Measurements from ENCODE around the gene SIGLEC5. TPM values are rescaled to one million over a fixed set of nuclear protein-coding genes. Genes with fewer than 3 reads are reported as not detected.

The SIGLEC5 gene
- total RNA-seq, 4 donors from 2014 or later: 1.3 to 3.0 (median 2.5) TPM; not detected in 1

DNA sequence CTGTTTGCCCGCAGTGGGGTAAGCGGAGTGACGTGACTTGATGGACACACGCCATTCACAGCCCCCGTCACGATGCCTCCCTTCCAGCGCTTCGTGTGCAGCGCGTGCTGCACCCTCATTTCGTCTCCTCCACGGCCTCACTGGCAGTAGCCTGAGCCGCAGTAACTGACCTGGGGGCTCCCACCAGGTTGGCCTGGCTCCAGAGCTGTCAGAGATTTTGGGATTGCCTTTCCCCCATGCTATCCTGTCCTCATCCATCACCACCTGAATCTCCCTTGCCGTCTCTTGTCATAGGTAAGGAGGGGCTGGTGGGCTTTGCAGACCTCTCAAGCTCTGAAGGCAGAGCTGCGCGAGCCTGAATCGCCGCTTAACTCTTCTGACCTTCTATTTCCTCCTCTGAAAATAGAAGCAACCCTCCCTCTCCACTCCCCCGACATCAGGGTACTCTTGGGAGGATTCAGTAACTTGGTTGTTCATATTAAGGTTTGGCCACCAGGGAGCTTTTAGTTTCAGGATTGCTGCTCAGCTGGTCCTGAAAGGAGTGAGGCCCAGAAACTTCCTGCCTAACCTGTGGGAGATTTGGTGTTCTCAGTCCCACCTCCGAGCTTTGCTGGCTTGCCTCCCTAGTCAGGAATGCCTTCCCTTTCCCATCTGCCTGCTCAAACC is 27.9 kb downstream of the SIGLEC5 start:
- TF ChIP-seq, protein P1, sequence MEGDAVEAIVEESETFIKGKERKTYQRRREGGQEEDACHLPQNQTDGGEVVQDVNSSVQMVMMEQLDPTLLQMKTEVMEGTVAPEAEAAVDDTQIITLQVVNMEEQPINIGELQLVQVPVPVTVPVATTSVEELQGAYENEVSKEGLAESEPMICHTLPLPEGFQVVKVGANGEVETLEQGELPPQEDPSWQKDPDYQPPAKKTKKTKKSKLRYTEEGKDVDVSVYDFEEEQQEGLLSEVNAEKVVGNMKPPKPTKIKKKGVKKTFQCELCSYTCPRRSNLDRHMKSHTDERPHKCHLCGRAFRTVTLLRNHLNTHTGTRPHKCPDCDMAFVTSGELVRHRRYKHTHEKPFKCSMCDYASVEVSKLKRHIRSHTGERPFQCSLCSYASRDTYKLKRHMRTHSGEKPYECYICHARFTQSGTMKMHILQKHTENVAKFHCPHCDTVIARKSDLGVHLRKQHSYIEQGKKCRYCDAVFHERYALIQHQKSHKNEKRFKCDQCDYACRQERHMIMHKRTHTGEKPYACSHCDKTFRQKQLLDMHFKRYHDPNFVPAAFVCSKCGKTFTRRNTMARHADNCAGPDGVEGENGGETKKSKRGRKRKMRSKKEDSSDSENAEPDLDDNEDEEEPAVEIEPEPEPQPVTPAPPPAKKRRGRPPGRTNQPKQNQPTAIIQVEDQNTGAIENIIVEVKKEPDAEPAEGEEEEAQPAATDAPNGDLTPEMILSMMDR (IDR thresholded peaks at IDR 0.05; ENCODE audit: low read depth): no peak

DNA sequence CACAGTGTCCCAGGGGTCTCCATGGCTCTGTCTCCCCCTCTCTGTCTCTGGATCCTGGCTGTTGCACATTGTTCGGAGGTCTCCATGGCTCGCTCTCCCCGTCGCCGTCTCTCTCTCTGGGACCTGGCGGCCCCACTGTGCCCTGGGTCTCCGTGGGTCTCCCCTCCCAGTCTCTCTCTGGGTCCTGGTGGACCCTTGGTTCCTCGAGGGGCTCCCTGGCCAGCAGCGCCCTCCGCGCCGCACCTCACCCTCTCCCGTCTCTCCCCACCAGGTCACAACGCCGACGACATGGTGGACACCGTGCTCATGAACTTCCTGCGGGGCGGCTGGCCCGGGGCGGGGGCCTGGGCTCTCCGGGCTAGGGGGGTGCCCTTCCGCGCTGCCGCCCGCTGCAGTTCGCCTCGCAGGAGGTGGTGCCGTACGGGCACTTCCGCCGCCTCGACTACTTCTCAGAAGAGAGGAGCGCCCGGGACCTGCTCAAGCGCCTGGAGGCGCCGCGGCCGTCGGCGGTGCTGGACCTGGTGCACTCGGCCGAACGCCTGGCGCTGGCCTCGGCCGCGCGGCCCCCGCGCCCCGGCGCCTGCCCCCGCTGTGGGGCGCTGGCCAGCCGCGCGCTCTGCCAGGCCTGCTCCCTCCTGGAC is 29.1 kb downstream of the SIGLEC5 start:
- TF ChIP-seq, protein P1 (IDR thresholded peaks at IDR 0.05; ENCODE audit: low read depth): no peak

DNA sequence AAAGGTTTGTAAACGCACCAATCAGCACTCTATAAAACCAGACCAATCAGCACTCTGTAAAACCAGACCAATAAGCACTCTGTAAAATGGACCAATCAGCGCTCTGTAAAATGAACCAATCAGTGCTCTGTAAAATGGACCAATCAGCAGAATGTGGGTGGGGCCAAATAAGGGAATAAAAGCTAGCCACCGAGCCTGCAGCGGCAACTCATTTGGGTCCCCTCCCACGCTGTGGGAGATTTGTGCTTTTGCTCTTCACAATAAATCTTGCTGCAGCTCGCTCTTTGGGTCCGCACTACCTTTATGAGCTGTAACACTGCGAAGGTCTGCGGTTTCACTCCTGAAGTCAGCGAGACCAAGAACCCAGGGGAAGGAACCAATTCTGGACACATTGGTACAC is 31.1 kb downstream of the SIGLEC5 start:
- TF ChIP-seq, protein P1 (IDR thresholded peaks at IDR 0.05; ENCODE audit: low read depth): no peak

DNA sequence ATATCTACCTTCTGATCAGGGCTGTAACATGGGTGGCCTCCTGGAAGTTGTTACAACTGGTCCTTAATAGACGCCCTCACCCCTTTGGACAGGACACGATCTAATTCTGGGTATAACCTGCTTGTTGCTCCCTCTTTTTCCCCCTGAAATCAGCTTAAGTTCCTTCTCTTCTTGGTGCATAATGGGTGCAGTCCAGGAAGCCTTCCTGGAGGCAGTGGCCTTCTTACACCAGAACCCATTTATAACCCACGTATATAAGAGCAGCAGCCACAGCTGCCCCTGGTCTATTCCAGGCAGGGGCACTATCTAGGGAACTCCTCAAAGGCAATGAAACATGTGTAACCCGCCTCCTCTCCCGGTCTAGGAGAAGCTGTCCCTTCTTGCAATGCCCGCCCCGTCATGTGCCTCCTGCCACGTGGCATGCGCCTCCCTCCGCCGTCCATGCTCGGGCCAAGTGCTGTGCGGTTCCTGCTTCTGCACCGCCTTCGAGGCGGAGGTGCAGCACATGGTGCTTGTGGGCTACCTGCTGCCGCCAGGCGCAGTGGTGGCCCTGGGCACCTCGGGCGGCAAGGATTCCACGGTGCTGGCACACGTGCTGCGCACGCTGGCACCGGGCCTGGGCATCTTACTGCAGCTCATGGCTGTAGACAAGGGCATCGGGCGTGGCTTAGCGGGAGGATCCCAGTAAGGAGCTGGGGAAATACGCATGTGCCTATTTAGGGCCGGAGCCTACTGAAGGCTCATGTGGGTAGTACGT is 31.9 kb downstream of the SIGLEC5 start:
- TF ChIP-seq, protein P1 (IDR thresholded peaks at IDR 0.05; ENCODE audit: low read depth): no peak

DNA sequence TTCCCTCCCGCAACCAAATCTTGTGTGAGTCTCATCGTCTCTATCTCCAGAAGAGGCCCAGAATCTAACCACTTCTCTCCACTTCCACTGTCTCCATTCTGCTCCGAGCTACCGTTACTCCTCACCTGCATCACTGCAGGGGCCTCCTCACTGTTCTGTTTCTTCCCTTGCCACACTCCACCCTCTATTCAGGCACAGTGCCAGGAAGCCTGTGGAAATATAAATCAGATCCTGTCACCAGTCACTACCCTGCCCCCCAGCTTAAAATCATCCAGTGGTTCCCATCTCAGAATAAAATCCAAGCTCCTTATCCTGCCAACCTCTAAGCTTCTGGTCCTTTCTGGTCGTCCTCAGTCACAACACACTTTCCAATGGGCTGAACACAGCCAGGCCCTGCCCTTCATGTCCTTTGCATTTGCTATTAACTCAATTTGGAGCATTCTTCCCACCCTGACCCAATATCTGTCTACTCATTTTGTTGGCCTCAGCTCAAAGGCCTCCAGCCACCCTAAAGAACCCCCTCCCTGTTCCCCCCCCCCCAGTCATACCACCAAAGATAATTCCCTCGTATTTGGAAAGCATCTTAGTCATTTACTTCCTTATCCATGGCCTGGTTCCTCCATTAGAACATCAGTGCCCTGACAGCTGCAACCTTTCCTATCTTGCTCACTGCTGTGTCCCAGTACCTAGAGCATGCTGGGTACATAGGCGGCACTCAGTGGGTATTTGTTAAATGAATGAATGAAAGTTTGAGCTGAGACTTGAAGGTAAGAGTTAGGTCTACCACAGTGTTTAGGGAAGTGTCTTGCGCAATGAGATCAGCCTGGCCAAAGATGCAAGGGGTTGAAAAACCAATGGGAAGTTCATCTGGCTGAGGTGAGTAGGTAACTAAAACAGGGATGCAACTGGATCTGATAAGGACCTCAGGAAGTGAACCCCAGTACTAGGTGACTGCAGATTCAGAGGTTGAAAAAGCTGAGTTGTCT is 34.7 kb downstream of the SIGLEC5 start:
- TF ChIP-seq, protein P1 (IDR thresholded peaks at IDR 0.05; ENCODE audit: low read depth): no peak

DNA sequence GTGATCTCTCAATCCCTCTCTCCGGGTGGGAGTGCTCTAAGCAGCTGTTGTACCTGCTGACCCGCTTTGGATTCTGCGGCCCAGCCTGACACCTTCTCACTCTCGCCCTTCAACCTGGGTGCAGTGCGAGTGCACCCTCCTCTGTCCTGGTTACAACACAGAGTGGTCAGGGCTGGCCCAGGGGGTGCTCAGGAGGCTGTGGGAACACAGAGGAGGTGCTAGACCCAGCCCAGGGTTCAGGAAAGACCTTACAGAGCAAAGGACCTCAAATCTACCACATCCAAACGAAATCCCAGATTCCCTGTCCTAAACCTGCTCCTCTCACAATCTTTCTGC is 35.5 kb downstream of the SIGLEC5 start:
- TF ChIP-seq, protein P1 (IDR thresholded peaks at IDR 0.05; ENCODE audit: low read depth): no peak

Data from subcutaneous adipose tissue (tissue), 4 donors.